ENCODE measurements around the gene VAPA.

VAPA gene

GRCh38 chr18:9915291-9916076 lies 1.7 kb downstream of the VAPA start:
- DNase-seq = no peak

- DNase-seq = no peak
Observed at GRCh38 chr18:9916077-9916639, 2.3 kb downstream of the VAPA start.

DNA sequence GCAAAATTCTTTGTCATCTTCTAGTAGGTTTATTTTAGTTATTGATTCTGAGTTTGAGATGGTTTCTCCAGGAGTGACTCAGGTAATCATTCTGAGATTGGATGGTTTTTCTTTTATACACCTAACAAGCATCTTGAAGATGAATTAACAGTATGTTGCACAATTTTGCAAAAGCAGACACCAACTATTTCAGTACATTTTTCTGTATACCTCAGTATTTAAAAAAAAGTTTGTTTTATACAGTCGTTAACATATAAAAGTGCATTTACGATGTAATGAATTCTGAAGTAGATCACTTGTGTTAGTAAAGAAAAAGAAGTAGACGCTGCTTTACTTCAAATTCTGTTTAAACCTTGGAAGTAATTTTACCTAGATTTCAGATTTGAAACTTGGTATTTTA lies 3.0 kb downstream of the VAPA start:
- DNase-seq = no peak

GRCh38 chr18:9918016-9918680 lies 4.3 kb downstream of the VAPA start:
- DNase-seq = no peak

GRCh38 chr18:9919564-9920232 lies 5.9 kb downstream of the VAPA start:
- no peak for DNase-seq

GRCh38 chr18:9922592-9923311 lies 8.9 kb downstream of the VAPA start:
- DNase-seq = no peak

DNA sequence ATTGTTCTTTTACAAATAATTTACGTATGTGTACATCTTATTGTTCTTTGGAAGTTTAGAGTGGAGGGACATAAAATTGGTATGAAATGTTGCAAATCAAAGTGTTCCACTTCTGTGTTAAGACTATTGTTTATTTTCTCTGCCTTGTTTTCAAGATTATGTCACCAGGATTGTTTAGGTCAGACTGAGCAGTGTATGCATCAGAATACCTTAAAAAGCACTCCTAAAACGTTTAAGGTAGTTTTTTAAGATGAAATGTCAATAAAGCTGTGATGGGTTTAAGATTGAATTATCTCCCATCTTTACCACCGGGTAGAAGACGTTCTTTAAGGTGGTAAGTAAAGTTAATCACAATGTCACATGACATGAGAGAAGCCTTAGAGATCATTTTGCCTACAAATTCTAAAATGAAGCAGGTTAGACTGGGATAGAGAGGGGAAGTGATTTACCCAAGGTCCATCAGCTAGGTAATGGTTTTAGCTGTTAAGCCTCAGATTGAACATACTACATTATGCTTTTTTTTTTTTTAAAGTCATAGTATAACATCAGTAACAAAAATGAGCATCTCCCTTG lies 10.6 kb downstream of the VAPA start:
- no peak for DNase-seq

GRCh38 chr18:9925369-9925768 lies 11.6 kb downstream of the VAPA start:
- DNase-seq = no peak

GRCh38 chr18:9925795-9926194 lies 12.0 kb downstream of the VAPA start:
- no peak for DNase-seq

DNA sequence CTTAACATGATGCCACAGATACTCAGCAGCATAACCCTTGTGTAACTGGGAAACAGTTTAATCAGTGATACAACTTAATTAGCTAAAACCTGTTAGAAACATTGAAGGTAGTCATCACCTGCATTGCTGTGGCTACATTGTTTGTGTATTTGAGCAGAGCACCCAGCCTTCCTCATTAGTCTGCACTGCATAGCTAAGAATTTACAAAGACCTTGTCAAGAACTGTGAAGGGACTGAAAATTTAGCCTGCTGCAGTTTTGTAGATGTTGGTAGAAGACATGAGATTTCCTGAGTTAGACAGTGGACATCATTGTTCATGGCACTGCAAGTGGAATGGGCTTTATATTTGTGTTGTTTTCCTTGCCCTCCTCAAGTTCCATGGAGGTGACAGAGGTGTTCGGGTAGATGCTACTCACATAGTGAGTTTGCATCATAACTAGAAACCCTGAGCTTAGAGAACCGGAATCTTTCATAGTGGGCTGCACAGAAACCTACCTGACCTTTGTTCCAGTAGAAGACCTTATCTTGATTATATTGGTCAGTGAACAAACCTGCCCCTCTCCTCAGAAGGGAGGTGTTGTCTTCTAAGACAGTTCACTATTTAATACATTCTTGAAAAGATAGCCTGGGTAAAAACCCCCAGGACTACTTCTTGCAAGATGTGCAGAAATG lies 12.5 kb downstream of the VAPA start:
- DNase-seq = no peak

GRCh38 chr18:9926977-9927376 lies 13.2 kb downstream of the VAPA start:
- no peak for DNase-seq

GRCh38 chr18:9927392-9928063 lies 13.7 kb downstream of the VAPA start:
- DNase-seq = no peak

DNA sequence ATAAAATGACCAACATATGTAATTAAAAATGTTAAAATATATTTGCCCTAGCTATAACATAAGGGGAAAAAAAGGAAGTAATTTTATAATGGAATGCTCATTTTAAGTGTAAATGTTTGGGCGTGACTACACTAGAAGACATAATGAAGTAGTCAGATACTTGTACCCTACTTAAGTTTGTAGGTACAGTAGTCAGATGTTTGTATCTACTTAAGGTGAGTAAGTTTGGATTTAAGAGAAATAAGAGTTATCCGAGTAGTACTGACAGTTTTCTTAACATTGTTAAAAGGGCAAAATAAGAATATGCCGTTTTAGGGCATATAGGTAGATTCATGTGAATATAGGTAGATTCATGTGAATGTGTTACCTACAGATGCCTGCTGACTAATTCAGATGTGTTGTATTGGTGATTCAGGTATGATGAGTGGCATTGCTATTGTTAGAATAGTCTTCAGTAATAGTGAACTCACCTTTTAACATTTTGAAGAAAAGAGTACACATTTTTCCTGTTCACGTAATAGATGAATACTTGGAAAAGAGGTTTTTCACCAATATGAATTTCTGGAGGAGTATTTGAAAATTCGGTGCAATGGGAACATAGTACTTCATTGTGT lies 14.9 kb downstream of the VAPA start:
- no peak for DNase-seq

GRCh38 chr18:9930299-9930884 lies 16.6 kb downstream of the VAPA start:
- DNase-seq = no peak

DNA sequence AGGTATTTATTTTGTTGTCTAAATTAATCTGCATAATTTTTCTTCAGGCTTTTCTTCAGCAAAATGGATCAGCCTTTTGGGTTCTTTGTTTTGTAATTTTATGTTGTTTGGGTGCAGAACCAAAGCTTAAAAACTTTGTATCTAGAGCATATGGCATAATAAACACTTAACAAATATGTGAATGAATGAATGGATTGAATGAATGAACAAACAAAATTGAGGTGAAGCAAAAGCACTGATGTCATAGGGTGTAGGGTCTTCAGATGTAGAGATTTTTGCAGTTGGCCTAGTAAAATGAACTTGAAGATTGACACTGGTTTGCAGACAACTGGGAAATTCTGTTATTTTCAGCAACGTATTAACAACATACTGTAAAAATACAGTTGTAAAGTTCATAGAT lies 17.3 kb downstream of the VAPA start:
- DNase-seq = no peak

- DNase-seq = no peak
Observed at GRCh38 chr18:9931678-9932077, 17.9 kb downstream of the VAPA start.

- DNase-seq = no peak
Observed at GRCh38 chr18:9933865-9934264, 20.0 kb downstream of the VAPA start.

DNA sequence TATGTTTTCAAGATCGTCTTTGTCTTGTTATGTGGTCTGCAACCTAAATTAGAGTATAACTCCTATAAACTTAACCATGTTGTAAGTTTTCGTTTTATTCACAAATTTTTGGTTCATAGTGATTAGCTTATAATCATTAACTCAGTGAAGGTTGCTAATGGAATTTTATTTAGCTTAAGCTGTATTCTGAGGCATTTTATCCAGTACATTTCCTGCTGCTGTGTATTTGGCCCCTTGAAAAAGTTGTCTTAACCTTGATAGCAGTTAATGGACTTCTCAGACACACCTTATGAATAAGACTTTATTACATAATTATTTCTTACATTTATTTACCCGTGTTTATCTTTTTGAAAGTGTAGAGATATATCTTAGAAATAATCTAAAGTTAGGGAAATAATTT lies 20.5 kb downstream of the VAPA start:
- no peak for DNase-seq

DNA sequence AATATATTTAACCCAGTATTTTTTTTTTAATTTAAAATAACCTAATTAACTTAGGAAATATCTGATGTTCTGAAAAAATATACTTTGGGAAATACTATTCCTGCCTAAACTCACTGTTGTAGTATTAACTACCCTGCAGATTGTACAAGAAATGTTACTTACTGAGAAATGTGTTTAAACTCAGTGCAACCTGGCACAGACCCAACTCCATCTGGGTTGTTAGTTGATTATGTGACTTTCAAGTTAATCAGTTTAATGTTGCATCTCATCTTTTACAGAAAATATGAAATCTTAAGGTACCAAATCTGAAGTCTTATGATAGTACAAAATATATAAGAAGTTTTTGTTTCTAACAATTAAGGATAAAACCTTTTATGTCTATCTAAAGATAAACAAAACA lies 27.3 kb downstream of the VAPA start:
- DNase-seq = no peak

- DNase-seq = no peak
Observed at GRCh38 chr18:9941660-9942059, 27.8 kb downstream of the VAPA start.

DNA sequence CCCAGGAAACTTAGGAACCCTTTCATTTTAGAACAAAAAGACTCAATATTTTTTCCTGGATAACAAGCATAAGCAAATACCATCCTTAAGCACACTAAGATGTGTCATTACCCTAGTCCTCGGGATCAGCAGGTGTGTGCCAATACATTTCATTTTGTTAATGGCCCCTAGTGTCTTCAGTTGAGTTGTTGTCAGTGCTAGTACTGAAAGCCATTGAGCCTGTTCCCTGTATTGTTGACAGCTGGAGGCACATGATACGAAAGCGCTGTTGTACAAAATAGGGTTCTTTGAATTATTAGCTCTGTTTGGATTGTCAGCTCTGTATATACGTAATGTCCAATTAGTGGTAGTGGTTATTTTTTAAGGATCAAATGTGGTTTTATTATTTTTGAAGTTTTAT lies 29.5 kb downstream of the VAPA start:
- no peak for DNase-seq
